ENCODE measurements around the gene NOXA1. TPM values are rescaled to one million over a fixed set of nuclear protein-coding genes. Genes with fewer than 3 reads are reported as not detected.

NOXA1 gene
- total RNA-seq, 2 experiments from 2014 or later, result 1.0 to 1.2 TPM

GRCh38 chr9:137459601-137460362 is 36.6 kb downstream of the NOXA1 start:
- Mint-ChIP-seq H3K27ac (peak overlapping the region; percentile 65), H3K4me1 (ENCODE audit: low read depth) (peaks cover 36% of the 10 kb centered on the region), H3K36me3 (ENCODE audit: low read depth) (peaks cover 3% of the 10 kb centered on the region), H3K9me3 (no peaks in the 10 kb centered on the region), H3K4me3 (peak overlapping the region; percentile 45), H3K27me3 (ENCODE audit: low read depth) (no peaks in the 10 kb centered on the region)
- DNase-seq, result no peak
- intact Hi-C loops (cut with micrococcal nuclease), result no loop called here
- CTCF ChIA-PET, result interaction anchor here (0.7 kb wide), 1 partner anchor 36 kb away, joined by 3 read pairs; the partner anchor contains the start of genes EXD3 and NOXA1

DNA sequence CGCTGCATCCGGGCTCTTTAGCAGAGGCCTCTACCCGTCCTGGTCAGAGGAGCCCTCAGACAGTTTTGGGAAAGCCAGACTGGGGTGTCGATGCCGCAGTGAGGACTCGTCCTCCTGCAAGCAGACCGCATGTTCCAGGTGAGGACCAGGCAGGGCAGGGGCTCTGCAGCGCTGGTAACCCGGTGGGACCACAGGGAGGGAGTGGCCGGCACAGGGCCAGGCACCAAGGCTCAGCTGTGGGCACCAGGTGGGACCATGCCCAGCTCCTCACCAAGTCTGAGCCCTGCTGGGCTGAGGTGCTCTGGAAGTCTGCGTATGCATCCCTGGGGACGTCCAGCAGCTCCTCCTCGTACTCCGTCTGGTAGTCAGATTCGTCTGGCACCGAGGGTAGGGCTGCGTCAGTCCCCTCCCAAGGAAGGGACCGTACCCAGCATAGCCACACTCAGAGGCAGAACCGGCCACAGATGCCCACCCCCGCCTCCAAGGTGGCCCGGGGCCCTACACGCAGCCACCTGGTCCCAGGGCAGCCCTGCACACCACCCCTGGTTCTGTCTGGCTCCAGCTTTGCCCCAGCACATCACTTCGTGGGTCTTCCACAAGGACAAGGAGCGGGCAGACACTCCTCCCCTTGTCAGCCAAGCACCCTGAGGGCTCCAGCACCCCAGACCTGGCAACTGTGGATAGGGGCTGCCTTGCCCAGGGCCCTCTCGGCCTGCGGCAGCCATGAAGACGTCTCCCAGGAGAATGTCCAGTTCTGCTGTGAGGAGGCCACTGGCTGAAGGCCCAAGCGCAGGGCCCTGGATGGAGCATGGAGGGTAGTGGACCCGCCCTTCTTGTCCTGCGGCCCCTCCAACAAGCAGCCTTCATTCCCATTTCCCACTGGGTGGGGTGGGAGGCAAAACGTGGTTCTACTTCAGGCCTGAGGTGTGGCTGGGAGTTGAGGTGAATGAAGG is 37.4 kb downstream of the NOXA1 start:
- intact Hi-C loops (cut with micrococcal nuclease), result no loop called here
- Mint-ChIP-seq H3K27ac (no peak overlapping the region), H3K36me3 (ENCODE audit: low read depth) (peaks cover 3% of the 10 kb centered on the region), H3K4me1 (ENCODE audit: low read depth) (peaks cover 29% of the 10 kb centered on the region), H3K9me3 (no peaks in the 10 kb centered on the region), H3K27me3 (ENCODE audit: low read depth) (no peaks in the 10 kb centered on the region), H3K4me3 (no peak overlapping the region)
- CTCF ChIA-PET, result no interaction called here
- DNase-seq, result no peak

DNA sequence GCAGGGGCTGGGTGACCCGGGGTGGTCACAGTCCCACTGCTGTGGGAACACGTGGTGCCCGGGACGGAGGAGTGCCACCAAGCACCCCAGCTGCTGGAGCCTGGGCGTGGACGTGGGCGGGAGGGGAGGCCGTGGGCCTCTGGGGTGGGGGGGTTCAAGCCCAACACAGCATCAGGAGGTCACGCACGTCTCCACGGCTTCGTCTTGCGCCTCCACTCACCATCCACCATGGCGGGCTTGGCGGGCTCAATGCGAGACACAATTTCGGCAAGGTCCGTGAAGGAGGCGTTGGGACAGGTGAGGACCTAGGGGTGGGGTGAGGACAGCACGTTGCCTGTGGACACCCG is 38.1 kb downstream of the NOXA1 start:
- Mint-ChIP-seq H3K27me3 (ENCODE audit: low read depth) (no peaks in the 10 kb centered on the region), H3K36me3 (ENCODE audit: low read depth) (peaks cover 2% of the 10 kb centered on the region), H3K27ac (no peak overlapping the region), H3K4me1 (ENCODE audit: low read depth) (peaks cover 24% of the 10 kb centered on the region), H3K4me3 (no peak overlapping the region), H3K9me3 (no peaks in the 10 kb centered on the region)
- no peak for DNase-seq
- intact Hi-C loops (cut with micrococcal nuclease), result no loop called here
- CTCF ChIA-PET, result interaction anchor here (0.7 kb wide), 1 partner anchor 166 kb away, joined by 3 read pairs; no protein-coding TSS in a partner anchor

- peak overlapping the region; percentile 41 for H3K27ac Mint-ChIP-seq
- intact Hi-C loops (cut with micrococcal nuclease), result no loop called here
- DNase-seq, result peak; percentile 81
Observed at GRCh38 chr9:137461663-137462395, 38.6 kb downstream of the NOXA1 start.

DNA sequence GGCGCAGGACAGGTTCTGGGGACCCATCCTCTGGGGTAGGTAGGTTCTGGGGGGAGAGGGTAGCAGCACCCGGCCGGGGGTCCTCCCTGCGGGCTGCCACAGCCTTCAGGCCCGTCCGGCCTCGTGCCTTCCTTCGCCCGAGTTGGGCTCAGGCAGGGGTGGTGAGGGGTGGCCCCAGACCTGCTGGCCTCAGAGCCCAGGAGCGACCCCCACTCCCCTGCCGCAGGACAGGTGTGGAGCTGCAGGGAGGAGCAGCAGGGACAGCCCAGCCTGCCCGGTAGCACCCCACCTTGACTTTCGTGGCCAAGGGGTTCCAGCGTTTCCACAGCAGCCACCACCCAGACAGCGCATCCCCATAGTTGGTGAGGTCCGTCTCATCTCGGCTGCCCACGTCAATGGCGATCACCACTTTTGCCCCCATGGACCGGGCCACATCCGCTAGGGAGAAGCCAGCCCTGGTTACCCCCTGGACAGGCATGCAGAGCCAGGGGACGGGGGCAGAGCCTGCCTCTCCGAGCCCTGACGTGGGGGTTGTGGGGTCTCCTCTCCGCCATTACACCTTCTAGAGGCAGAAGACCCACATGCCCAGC is 39.3 kb downstream of the NOXA1 start:
- CTCF ChIA-PET, result interaction anchor here (0.6 kb wide), 1 partner anchor 648 kb away, joined by 3 read pairs; no protein-coding TSS in a partner anchor
- no peak for DNase-seq
- no peak overlapping the region for H3K27ac Mint-ChIP-seq
- no peaks in the 10 kb centered on the region for H3K36me3 Mint-ChIP-seq (ENCODE audit: low read depth)
- H3K4me1 Mint-ChIP-seq (ENCODE audit: low read depth), result peaks cover 18% of the 10 kb centered on the region
- H3K4me3 Mint-ChIP-seq, result no peak overlapping the region
- no peaks in the 10 kb centered on the region for H3K9me3 Mint-ChIP-seq
- intact Hi-C loops (cut with micrococcal nuclease), result no loop called here
- no peaks in the 10 kb centered on the region for H3K27me3 Mint-ChIP-seq (ENCODE audit: low read depth)

More at GRCh38 chr9:137461663-137462395, 38.6 kb downstream of the NOXA1 start:
- Mint-ChIP-seq H3K4me3 (peak overlapping the region; percentile 66), H3K36me3 (ENCODE audit: low read depth) (peaks cover 1% of the 10 kb centered on the region), H3K27me3 (ENCODE audit: low read depth) (no peaks in the 10 kb centered on the region), H3K4me1 (ENCODE audit: low read depth) (peaks cover 20% of the 10 kb centered on the region), H3K9me3 (no peaks in the 10 kb centered on the region)
- CTCF ChIA-PET, result interaction anchor here (0.7 kb wide), 1 partner anchor 167 kb away, joined by 3 read pairs; no protein-coding TSS in a partner anchor

DNA sequence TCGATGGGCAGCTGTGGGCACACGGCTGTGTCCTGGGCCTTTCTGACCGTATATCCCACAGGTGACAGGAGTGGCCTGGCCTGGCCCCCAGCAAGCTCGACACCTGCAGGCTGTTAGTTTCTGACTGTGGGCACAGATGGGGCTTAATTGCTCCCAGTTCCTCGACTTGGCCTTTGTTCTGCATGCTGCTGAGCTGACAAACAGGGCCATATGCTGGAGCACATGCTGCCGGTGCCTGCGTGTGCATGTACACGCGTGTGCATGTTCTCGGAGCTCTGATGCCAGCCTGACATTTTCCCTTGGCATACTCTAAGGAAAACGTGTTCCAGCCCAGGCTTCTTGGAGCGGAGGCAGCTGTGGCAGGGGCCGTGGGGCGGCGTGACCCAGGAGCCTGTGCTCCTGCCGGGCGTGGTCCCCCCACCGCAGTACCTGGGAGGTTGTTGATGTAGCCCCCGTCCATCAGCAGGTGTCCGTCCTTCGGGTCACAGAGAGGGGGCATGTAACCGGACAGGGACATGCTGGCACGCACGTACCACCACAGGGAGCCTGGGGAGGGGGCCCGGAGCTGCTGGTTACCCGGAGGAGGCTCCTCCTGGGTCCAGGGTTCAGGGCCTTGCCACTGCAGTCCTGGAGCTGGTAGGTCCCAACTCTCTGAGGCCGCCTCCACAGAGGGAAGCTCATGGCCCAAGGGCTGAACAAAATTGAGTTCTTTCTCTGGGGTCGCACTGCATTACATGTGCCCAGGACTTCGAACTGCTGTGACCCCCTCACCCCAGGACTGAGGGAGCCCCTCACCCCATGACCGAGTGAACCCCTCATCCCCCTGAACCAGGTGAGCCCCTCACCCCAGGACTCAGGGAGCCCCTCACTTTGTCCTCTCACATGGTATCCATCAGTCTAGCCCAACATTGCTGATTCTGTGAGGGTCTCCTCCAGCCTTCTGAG is 40.1 kb downstream of the NOXA1 start:
- Mint-ChIP-seq H3K36me3 (ENCODE audit: low read depth) (no peaks in the 10 kb centered on the region), H3K27me3 (ENCODE audit: low read depth) (no peaks in the 10 kb centered on the region), H3K9me3 (no peaks in the 10 kb centered on the region), H3K4me3 (no peak overlapping the region), H3K4me1 (ENCODE audit: low read depth) (peaks cover 18% of the 10 kb centered on the region), H3K27ac (no peak overlapping the region)
- intact Hi-C loops (cut with micrococcal nuclease), result no loop called here
- no peak for DNase-seq
- CTCF ChIA-PET, result interaction anchor here (0.6 to 1.5 kb wide), 2 partner anchors 19 to 649 kb away, joined by 3 to 5 read pairs; no protein-coding TSS in a partner anchor

DNA sequence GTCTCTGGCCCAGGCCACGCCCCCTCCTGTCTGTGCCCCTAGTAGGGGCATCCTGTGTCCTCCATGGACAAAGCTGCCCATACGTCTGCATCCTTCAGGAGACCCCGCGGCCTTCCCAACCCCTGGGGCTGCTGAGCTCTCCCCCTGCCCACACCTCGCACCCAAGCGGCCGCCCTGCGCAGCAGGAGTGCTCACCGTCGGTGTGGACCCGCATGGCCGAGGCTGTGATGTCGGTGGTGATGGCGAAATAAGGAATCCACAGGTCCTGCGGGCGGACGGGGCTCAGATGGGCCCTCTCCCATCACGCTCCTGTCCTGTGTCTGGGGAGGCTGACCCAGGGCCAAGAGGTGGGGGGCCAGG is 40.7 kb downstream of the NOXA1 start:
- DNase-seq, result no peak
- no peak overlapping the region for H3K27ac Mint-ChIP-seq
- H3K4me1 Mint-ChIP-seq (ENCODE audit: low read depth), result peaks cover 18% of the 10 kb centered on the region
- CTCF ChIA-PET, result interaction anchor here (1.5 kb wide), 1 partner anchor 20 kb away, joined by 5 read pairs; no protein-coding TSS in a partner anchor
- intact Hi-C loops (cut with micrococcal nuclease), result no loop called here
- no peaks in the 10 kb centered on the region for H3K9me3 Mint-ChIP-seq
- no peaks in the 10 kb centered on the region for H3K27me3 Mint-ChIP-seq (ENCODE audit: low read depth)
- H3K36me3 Mint-ChIP-seq (ENCODE audit: low read depth), result no peaks in the 10 kb centered on the region
- no peak overlapping the region for H3K4me3 Mint-ChIP-seq

- DNase-seq, result no peak
- H3K4me3 Mint-ChIP-seq, result no peak overlapping the region
- no peaks in the 10 kb centered on the region for H3K27me3 Mint-ChIP-seq (ENCODE audit: low read depth)
- intact Hi-C loops (cut with micrococcal nuclease), result no loop called here
- no peaks in the 10 kb centered on the region for H3K36me3 Mint-ChIP-seq (ENCODE audit: low read depth)
- H3K9me3 Mint-ChIP-seq, result no peaks in the 10 kb centered on the region
- H3K4me1 Mint-ChIP-seq (ENCODE audit: low read depth), result peaks cover 18% of the 10 kb centered on the region
- CTCF ChIA-PET, result interaction anchor here (1.5 kb wide), 1 partner anchor 20 kb away, joined by 5 read pairs; no protein-coding TSS in a partner anchor
- H3K27ac Mint-ChIP-seq, result no peak overlapping the region
Observed at GRCh38 chr9:137464291-137464999, 41.3 kb downstream of the NOXA1 start.

- H3K36me3 Mint-ChIP-seq (ENCODE audit: low read depth), result no peaks in the 10 kb centered on the region
- no peaks in the 10 kb centered on the region for H3K27me3 Mint-ChIP-seq (ENCODE audit: low read depth)
- DNase-seq, result no peak
- no peak overlapping the region for H3K27ac Mint-ChIP-seq
- H3K9me3 Mint-ChIP-seq, result no peaks in the 10 kb centered on the region
- CTCF ChIA-PET, result no interaction called here
- intact Hi-C loops (cut with micrococcal nuclease), result no loop called here
- peaks cover 13% of the 10 kb centered on the region for H3K4me1 Mint-ChIP-seq (ENCODE audit: low read depth)
- H3K4me3 Mint-ChIP-seq, result no peak overlapping the region
Observed at GRCh38 chr9:137465000-137465719, 42.0 kb downstream of the NOXA1 start.

DNA sequence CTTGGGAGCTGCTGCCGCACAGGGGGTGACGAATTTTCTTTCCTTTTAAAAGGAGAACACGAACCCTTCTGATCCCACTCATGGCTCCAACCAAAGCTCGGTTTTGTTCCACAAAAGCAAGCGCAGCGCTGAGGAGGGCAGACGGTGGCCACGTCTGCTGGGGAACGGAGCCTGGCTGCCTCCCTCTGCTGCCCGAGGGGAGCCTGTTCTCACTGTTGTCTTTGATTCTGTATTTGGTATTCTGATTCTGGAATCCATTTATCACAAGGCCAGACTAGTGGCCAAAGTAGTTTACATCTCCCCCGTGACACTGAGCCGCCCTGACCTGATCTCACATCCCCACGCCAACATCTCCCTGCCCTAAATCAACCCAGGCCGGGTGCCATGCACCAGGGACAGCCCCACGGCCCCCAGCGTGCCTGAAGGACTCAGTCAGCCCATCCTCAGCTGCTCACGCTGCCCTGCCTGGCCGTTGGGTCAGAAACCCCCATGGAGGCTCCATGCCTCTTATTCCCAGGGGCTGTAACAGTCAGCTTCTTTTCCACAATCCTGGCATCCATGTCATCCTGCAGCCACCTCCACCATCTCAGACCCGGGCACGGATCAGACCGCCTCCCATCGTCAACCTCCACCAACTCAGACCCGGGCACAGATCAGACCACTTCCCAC is 42.7 kb downstream of the NOXA1 start:
- no peaks in the 10 kb centered on the region for H3K36me3 Mint-ChIP-seq (ENCODE audit: low read depth)
- intact Hi-C loops (cut with micrococcal nuclease), result no loop called here
- no peak for DNase-seq
- H3K9me3 Mint-ChIP-seq, result no peaks in the 10 kb centered on the region
- peaks cover 13% of the 10 kb centered on the region for H3K4me1 Mint-ChIP-seq (ENCODE audit: low read depth)
- CTCF ChIA-PET, result no interaction called here
- H3K27me3 Mint-ChIP-seq (ENCODE audit: low read depth), result no peaks in the 10 kb centered on the region
- no peak overlapping the region for H3K4me3 Mint-ChIP-seq
- H3K27ac Mint-ChIP-seq, result no peak overlapping the region
